ENCODE results near the gene KLHDC9. TPM values are rescaled to one million over a fixed set of nuclear protein-coding genes. Genes with fewer than 3 reads are reported as not detected.

Gene KLHDC9
- total RNA-seq, 3 donors from 2014 or later = 5.8 to 9.8 (median 8.5) TPM

DNA sequence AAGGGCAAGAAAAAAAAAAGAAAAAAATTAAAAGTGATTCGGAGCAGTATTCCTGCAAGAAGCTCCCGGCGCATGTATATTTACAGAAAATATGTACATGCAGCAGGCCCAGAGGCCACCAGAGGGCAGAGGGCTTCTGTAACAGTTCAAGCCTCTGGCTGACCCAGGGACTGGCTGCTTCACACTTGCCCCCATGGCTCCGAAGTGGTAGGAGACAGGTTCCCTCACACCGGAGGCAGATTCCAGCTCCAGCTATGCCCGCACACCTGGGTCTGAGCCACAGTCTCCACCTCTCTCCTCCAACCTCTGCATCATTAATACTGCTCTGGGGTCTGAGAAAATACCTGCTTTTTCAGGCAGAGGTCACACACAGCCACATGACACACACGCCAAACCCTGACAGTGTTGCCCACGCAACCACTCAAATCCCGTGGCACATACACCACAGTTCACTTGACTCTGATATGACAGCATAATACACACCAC, 26.2 kb upstream of the KLHDC9 start:
- Histone ChIP-seq H3K4me3 (no peak overlapping the region), H3K4me1 (no peaks in the 10 kb centered on the region), H3K36me3 (no peaks in the 10 kb centered on the region), H3K27me3 (no peaks in the 10 kb centered on the region), H3K27ac (no peak overlapping the region), H3K9me3 (no peaks in the 10 kb centered on the region)
- intact Hi-C loops (cut with DNase I; ENCODE audit: low total_unique reads) = no loop called here
- TF ChIP-seq CTCF (IDR thresholded peaks at IDR 0.05) (peak; percentile 51 to 67 (median 59)), POLR2AphosphoS5 (IDR thresholded peaks at IDR 0.05) (no peak)
- DNase-seq (ENCODE audit: low spot score in 2 of 2) = peak in 1 of 2 donors; percentile 55

GRCh38 chr1:161072751-161073449, 25.3 kb upstream of the KLHDC9 start:
- intact Hi-C loops (cut with DNase I; ENCODE audit: low total_unique reads) = no loop called here
- H3K4me3 ChIP-seq = no peak overlapping the region
- TF ChIP-seq CTCF (IDR thresholded peaks at IDR 0.05) (no peak), POLR2A (IDR thresholded peaks at IDR 0.05) (no peak), POLR2AphosphoS5 (IDR thresholded peaks at IDR 0.05) (no peak)
- no peaks in the 10 kb centered on the region for H3K9me3 ChIP-seq
- no peaks in the 10 kb centered on the region for H3K4me1 ChIP-seq
- no peak for DNase-seq (ENCODE audit: low spot score in 2 of 2)
- H3K27ac ChIP-seq = no peak overlapping the region
- H3K36me3 ChIP-seq = no peaks in the 10 kb centered on the region
- H3K27me3 ChIP-seq = no peaks in the 10 kb centered on the region

DNA sequence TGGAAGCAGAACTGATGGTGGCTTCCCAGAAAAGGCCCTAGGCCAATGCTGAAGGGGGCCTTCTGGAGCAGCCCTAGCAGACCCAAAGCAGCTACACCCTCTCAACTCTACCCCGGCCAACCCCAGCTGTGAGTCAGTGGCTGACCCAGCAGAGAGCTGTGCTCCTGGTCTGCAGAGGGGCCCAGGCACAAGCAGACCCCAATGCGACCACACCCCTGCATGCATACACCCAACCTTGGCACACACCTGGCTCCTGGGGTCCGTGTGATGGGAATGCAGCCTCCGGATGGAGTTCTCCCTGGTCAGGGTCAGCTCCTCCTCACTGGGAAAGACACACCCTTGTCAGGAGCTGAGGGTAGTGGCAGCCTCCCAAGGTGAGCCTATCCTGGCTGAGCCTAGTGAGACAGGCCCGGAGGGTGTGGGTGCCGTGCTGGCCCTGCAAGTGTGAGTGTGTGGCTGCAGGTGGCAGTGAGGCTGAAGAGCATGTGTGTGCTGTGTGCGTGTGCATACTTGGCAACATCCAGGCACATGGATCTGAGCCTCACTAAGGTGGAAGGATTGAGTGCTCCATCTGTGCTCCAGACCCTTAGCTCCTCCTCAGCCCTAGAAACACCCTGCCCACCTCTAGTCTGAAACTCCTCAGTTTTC, 24.6 kb upstream of the KLHDC9 start:
- Histone ChIP-seq H3K9me3 (no peaks in the 10 kb centered on the region), H3K27me3 (no peaks in the 10 kb centered on the region), H3K36me3 (no peaks in the 10 kb centered on the region), H3K4me3 (no peak overlapping the region), H3K4me1 (no peaks in the 10 kb centered on the region), H3K27ac (peak overlapping the region in 1 of 2 donors; percentile 63)
- intact Hi-C loops (cut with DNase I; ENCODE audit: low total_unique reads) = no loop called here
- TF ChIP-seq POLR2AphosphoS5 (IDR thresholded peaks at IDR 0.05) (no peak), CTCF (IDR thresholded peaks at IDR 0.05) (no peak)
- DNase-seq (ENCODE audit: low spot score in 2 of 2) = peak in 1 of 2 donors; percentile 69

- no peak overlapping the region for H3K4me3 ChIP-seq
- H3K27ac ChIP-seq = peak overlapping the region; percentile 45 to 63
- DNase-seq (ENCODE audit: low spot score in 2 of 2) = peak in 1 of 2 donors; percentile 78
- H3K36me3 ChIP-seq = no peaks in the 10 kb centered on the region
- H3K4me1 ChIP-seq = no peaks in the 10 kb centered on the region
- intact Hi-C loops (cut with DNase I; ENCODE audit: low total_unique reads) = no loop called here
- H3K27me3 ChIP-seq = no peaks in the 10 kb centered on the region
- TF ChIP-seq CTCF (IDR thresholded peaks at IDR 0.05) (no peak), POLR2AphosphoS5 (IDR thresholded peaks at IDR 0.05) (no peak), POLR2A (IDR thresholded peaks at IDR 0.05) (no peak)
- H3K9me3 ChIP-seq = no peaks in the 10 kb centered on the region
Measured at GRCh38 chr1:161074676-161075368, 23.3 kb upstream of the KLHDC9 start.

DNA sequence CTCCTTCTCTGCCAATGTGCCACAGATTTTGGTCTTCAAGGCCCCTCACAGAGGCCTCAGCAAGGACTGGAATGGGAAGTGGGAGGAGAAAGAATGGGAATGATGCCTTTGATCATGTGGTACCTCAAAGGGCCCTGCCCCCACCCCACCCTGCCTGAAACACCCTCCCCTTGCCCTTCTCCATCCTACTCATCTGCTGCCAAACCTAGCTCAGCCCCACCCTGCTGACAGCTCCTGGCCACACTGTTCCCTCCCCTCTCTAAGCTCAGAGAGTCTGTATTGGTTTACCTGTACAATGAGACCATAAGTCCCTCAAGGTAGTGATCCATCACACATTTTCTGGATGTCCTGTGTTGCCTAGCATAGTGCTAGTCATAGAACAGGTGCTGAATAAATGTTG, 21.8 kb upstream of the KLHDC9 start:
- no peak for DNase-seq (ENCODE audit: low spot score in 2 of 2)
- Histone ChIP-seq H3K4me1 (no peaks in the 10 kb centered on the region), H3K27me3 (no peaks in the 10 kb centered on the region), H3K9me3 (no peaks in the 10 kb centered on the region), H3K36me3 (no peaks in the 10 kb centered on the region), H3K27ac (no peak overlapping the region), H3K4me3 (no peak overlapping the region)
- TF ChIP-seq CTCF (IDR thresholded peaks at IDR 0.05) (no peak), POLR2A (IDR thresholded peaks at IDR 0.05) (no peak), POLR2AphosphoS5 (IDR thresholded peaks at IDR 0.05) (no peak)
- intact Hi-C loops (cut with DNase I; ENCODE audit: low total_unique reads) = no loop called here
